ENCODE data around the gene IQGAP2.

DNA sequence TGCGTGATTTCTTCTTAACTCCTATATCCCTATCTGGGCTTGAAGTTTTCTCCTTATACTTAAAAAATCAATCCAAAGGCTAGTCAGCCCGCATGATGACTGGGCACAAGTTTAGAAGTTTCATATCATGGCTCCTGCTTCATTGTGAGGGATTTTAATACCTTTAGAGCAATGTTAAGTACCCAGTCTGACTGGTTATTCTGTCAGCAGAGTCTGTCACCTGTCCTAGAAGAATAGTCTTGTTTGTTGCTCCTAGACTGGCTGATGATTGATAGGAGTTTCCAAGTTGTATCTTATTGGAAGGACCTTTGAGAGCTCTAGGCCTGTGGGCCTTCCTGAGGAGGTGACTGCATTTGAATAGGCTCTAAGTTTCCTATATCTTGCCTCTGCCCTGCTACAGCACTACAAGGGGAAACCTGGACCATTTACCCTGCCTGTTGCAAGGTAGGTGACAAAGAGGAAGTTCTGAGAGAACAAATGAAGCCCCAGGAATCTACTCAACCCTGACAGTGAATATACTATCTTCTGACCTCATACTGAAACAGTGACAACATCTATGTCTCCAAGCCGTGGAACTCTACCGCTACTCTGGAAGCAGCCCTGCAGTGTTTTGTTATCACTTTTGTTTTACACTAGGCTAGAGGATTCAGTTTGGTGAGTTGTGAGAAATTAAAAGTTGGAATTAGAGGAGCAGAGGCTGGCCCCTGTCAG lies 153.6 kb downstream of the IQGAP2 start:
- TF ChIP-seq HDGF (IDR thresholded peaks at IDR 0.05; ENCODE audit: borderline replicate concordance) (no peak), TARDBP (IDR thresholded peaks at IDR 0.05) (no peak), NFRKB (IDR thresholded peaks at IDR 0.05) (no peak), FOXM1 (IDR thresholded peaks at IDR 0.05; ENCODE audit: borderline replicate concordance) (no peak), L3MBTL2 (conservative IDR thresholded peaks at IDR 0.05) (no peak), SP1 (IDR thresholded peaks at IDR 0.05) (no peak)
